Skin of body (tissue), 2 donors: ENCODE results near the gene WNT6. TPM values are rescaled to one million over a fixed set of nuclear protein-coding genes. Genes with fewer than 3 reads are reported as not detected.
"Not testable (repeated sequence)": the region's sequence is repeated elsewhere in the genome, so short reads cannot be mapped to it uniquely, and the experiment has no call there.

Source experiments
- DNase-seq: peaks from one replicate; lab custom pipeline; 2025; lab: John Stamatoyannopoulos, UW
- total RNA-seq: library from RNA; depleted of rRNA; stranded (reverse); fragments of >200 nt; gene quantifications from one replicate; pipeline ENCODE4 v1.2.3, GENCODE V29; 2014

Gene WNT6
- total RNA-seq, 1 donor from 2014 or later = 1.7 TPM

GRCh38 chr2:218830526-218831306 lies 28.9 kb upstream of the WNT6 start:
- DNase-seq = no peak

- no peak for DNase-seq
These were observed 28.1 kb upstream of the WNT6 start, which contains the start of gene PRKAG3 for GRCh38 chr2:218831378-218831990. Gene PRKAG3 (minus strand): TSS chr2:218831803.

GRCh38 chr2:218832081-218832480 lies 27.5 kb upstream of the WNT6 start:
- no peak for DNase-seq

GRCh38 chr2:218832520-218832919 lies 27.1 kb upstream of the WNT6 start:
- no peak for DNase-seq

- DNase-seq = no peak
These were observed 26.5 kb upstream of the WNT6 start for GRCh38 chr2:218833023-218833609.

- DNase-seq = no peak
These were observed 24.9 kb upstream of the WNT6 start for GRCh38 chr2:218834685-218835084.

- DNase-seq = no peak
These were observed 22.1 kb upstream of the WNT6 start for GRCh38 chr2:218837495-218837894.

GRCh38 chr2:218839430-218839829 lies 20.2 kb upstream of the WNT6 start:
- DNase-seq = no peak

- no peak for DNase-seq
These were observed 19.7 kb upstream of the WNT6 start for GRCh38 chr2:218839888-218840287.

GRCh38 chr2:218844334-218844733 lies 15.3 kb upstream of the WNT6 start:
- not testable (repeated sequence) for DNase-seq

GRCh38 chr2:218846963-218847362 lies 12.6 kb upstream of the WNT6 start:
- not testable (repeated sequence) for DNase-seq

GRCh38 chr2:218849721-218850120 lies 9.9 kb upstream of the WNT6 start:
- DNase-seq = no peak

- no peak for DNase-seq
These were observed 8.8 kb upstream of the WNT6 start for GRCh38 chr2:218850796-218851195.

- no peak for DNase-seq
These were observed 8.3 kb upstream of the WNT6 start for GRCh38 chr2:218851286-218851685.

- peak; percentile 37 for DNase-seq
These were observed 6.5 kb upstream of the WNT6 start for GRCh38 chr2:218852911-218853667.

GRCh38 chr2:218853766-218854165 lies 5.8 kb upstream of the WNT6 start:
- no peak for DNase-seq

- DNase-seq = no peak
These were observed 4.7 kb upstream of the WNT6 start for GRCh38 chr2:218854860-218855259.

- no peak for DNase-seq
These were observed 4.1 kb upstream of the WNT6 start for GRCh38 chr2:218855305-218856166.

- DNase-seq = no peak
These were observed 3.3 kb upstream of the WNT6 start for GRCh38 chr2:218856167-218856895.

- no peak for DNase-seq
These were observed 2.7 kb upstream of the WNT6 start for GRCh38 chr2:218856896-218857243.
